ENCODE measurements around the gene CDH16.

- TF ChIP-seq, protein P1, sequence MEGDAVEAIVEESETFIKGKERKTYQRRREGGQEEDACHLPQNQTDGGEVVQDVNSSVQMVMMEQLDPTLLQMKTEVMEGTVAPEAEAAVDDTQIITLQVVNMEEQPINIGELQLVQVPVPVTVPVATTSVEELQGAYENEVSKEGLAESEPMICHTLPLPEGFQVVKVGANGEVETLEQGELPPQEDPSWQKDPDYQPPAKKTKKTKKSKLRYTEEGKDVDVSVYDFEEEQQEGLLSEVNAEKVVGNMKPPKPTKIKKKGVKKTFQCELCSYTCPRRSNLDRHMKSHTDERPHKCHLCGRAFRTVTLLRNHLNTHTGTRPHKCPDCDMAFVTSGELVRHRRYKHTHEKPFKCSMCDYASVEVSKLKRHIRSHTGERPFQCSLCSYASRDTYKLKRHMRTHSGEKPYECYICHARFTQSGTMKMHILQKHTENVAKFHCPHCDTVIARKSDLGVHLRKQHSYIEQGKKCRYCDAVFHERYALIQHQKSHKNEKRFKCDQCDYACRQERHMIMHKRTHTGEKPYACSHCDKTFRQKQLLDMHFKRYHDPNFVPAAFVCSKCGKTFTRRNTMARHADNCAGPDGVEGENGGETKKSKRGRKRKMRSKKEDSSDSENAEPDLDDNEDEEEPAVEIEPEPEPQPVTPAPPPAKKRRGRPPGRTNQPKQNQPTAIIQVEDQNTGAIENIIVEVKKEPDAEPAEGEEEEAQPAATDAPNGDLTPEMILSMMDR (conservative IDR thresholded peaks at IDR 0.05 in 1 of 2, IDR thresholded peaks at IDR 0.05 in 1 of 2; ENCODE audit: low read depth in 1 of 2, low read length in 2 of 2): no peak
- no peak for TF ChIP-seq EZH2 (IDR thresholded peaks at IDR 0.05; ENCODE audit: low read length, missing control alignments)
Measured at GRCh38 chr16:66888647-66889615, 29.8 kb downstream of the CDH16 start.

Measured in fibroblast of lung (primary cell).